GM23248 (cell line): ENCODE data around the gene PELI2.

ENCODE experiments used
- EZH2 ChIP-seq: fragments of 200-600 bp; sonication (generic); IDR thresholded peaks from 2 replicates; pipeline ENCODE4 v1.6.1; 2018; ENCODE audit warnings: antibody characterized with exemption, mild to moderate bottlenecking; ENCODE audit not compliant: insufficient read depth, poor library complexity, severe bottlenecking
- EZH2phosphoT487 ChIP-seq: fragments of 200-600 bp; sonication (generic); IDR thresholded peaks from 2 replicates; pipeline ENCODE4 v1.6.1; 2018; ENCODE audit warnings: antibody characterized with exemption, moderate library complexity, mild to moderate bottlenecking, low read depth; ENCODE audit not compliant: insufficient read depth

DNA sequence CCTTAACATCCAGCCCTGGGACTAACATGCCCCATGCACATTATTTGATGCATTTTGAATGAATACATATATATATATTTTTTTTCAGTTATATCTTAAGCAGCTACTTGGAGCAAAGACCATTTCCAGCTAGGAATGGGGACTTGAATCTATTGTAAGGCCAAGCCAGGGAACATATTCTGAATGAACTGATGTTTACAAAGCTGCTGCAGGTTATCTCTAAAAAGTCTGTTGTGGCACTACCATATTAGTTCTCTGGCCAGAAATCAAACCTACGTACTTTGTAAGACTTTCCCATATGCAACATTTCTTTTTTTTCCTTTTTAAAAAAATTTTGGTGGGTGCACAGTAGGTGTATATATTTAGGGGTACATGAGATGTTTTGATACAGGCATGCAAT lies 43.4 kb downstream of the PELI2 start:
- TF ChIP-seq EZH2phosphoT487 (no peak), EZH2 (no peak)
